ENCODE data around the gene COL5A1.

COL5A1 gene

DNA sequence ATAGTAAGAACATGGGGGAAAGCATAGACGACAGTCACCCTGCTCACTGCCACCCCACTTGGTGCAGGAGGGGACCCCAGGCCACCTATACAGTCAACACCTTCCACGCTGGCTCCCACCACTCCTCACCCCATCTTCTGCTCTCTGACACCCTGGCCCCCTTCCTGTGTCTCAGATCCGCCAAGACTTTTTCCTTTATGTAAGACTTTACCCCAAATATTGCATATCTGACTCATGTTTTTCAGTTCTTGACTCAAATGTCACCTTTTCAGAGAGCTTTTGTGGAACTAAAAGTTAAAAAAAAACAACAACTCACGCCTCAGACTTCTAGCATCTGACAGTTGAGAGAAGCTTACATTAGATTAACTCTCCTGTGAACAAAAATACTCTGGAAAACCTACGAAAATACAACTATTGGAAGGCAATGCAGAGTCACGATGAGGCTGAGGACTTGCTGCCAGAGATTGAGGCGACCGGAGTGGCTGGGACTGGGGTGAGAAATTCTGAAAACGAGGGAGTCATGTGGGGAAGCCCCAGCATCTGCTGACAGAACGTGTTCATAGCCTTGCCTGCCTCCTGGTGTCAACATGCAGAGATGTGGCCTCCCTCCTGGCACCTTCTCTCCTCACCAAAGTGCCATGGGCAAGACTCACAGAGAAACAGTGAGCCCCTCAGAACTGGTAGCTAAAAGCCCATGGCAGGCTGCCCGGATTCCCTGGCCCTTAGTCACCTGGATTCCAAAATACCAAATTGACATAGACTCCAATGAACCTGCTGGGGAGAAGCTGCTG is 216.6 kb downstream of the COL5A1 start:
- no peak for DNase-seq (ENCODE audit: low spot score)

DNA sequence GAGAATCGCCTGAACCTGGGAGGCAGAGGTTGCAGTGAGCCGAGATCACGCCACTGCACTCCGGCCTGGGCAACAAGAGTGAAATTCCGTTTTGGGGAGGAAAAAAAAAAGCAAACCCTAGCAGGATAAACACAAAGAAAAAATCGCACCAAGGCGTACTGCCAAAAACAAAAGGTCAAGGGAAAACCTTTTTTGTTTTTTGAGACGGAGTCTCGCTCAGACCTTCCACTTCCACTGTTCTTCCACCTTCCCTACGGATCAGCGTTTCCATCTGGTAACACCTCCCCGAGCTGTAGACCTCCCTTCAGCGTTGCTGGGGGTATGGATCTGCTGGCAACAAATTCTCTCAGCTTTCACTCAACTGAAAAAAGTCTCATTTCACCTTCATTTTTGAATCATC is 218.9 kb downstream of the COL5A1 start:
- no peak for DNase-seq (ENCODE audit: low spot score)

DNA sequence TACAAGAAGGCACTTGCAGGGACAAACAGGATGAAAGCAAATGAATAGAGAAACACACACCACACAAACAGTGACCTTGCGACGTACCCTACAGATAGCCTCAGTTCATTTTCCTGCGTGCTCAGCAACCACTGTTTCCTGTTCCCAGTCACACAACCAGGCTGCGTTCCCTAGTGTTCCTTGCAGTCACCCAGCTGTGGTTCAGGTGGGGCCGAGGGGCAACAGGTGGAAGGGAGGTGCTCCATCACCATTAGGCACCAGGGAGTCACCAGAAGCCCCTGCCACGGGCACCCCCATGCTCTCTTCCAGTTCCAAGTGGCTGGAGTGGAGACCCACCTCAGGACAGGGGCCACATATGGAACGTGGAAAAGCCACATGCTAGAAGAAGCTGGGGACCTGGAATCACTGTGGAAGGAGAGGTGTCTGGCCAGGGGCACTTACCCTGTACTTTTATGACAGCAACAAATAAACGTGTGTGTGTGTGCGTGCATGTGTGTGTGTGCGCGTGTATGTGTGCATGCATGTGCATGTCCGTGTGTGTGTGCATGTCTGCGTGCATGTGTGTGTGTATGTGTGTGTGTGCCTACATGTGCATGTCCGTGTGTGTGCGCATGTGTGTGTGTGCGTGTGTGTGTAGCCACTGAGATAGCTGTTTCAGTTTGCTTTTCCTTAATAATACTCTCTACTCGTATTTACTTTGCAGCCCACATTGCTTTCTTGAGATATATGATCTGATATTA is 220.2 kb downstream of the COL5A1 start:
- DNase-seq (ENCODE audit: low spot score), result no peak

DNA sequence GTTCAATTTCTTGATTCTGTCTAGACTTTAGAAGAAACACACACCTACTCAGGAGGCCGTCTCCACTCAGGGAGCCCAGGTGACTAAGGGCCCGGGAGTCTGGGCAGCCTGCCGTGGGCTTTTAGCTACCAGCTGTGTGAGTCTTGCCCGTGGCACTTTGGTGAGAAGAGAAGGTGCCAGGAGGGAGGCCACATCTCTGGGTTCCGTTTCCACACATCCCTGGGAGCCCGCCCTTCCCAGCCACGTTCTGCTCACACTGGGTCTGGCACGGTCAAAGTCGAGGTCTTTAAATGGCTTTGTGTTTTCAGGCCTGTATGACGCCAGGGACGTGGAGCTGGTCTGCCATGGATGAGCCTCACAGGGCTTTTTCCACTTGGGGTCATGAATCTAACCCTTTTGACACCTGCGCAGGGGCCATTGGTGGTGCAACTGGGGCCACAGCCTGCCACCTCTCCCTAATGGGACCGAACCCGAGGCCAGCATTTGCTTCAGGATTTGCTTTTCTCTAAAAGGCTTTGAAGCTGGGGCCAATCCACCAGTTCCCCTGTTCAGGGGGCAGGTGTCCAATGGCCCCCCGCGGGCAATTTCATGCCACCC is 221.8 kb downstream of the COL5A1 start:
- no peak for DNase-seq (ENCODE audit: low spot score)

DNA sequence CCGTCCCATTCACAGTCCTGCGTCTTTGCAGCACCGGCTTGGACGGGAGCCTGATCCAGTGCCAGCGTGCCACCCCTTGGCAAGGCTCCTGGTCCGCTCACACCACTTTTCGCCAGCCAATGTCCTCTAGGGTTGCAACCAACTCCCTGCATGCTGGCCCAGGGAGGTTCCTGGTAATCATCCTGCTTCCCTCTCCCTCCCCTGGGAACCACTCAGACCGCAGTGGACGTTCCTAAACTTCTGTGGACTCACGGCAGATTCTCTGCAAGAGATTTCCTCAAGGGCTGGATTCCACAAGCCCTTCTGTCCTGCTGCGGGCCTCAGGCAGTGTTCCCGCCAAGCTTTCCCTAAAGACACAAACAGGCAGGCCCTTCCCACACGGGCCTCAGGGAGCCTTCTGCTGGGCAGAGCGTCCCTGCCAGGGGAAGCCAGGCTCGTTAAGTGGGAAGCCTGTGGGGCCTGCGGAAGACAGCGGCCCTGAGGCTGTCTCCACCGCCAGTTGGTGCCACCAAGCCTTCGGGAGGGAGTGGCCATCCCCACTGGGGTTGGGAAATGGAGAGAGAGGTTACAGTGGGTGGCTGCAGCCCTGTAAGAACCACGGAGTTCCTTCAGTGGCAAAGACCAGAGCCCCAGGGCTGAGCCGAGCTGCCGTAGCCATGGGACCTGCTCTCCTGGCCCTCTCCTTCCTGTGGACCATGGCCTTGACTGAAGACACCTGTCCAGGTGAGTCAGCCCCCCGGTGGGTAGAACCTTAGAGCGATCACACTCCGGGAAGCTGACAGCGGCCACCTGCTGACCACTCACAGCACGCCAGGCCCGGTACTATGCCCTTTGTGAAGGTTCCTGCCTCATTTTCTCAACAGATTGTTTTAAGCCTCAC is 222.6 kb downstream of the COL5A1 start:
- no peak for DNase-seq (ENCODE audit: low spot score)

DNA sequence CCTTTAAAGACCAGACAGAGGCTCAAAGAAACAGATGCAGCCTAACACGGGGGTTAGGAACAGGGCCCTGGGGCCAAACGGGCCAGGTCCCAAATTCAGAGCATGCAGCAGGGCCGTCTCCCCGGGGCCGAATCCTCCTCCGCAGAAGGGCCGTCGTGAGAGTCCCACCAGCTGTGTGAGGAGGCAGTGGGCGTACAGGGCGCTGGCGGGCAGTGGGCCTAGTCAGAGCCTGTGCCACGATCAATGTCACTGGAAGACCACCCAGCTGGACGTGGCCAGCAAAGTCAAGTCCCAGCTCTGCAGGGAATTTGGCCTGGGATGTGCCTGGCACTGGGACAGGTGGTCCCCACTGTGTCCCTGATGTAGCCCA is 223.2 kb downstream of the COL5A1 start:
- no peak for DNase-seq (ENCODE audit: low spot score)

DNA sequence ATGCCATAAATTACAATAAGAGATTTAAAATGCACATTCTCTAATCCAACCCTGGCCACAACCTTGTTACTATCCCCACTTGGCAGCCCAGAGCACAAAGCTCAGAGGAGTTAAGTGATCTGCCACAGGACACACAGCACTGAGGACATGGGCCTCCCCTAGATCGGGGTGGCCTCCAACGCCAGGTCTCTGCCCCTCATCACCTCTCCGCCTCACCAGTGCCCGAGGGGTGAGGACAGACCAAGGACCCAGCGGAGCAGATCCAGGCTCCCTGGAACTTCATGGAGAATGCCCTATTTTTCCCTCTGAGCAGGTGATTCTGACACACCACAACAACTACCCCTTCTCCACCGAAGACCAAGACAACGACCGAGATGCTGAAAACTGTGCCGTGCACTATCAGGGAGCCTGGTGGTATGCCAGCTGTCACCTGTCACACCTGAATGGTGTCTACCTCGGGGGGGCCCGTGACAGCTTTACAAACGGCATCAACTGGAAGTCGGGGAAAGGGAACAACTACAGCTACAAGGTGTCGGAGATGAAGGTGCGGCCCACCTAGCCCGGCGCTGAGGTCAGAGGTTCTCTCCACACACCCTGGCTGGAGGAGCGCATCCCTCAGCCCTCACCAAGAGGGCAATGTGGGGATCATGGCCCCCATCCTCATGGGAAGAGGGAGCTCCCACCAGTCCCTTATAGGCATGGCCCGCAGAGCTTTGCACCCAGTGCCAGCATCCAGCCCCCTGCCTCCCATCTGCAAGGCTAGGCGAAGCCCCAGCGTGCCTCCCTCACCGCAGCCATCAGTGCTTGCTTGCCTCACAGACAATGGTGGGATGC is 226.5 kb downstream of the COL5A1 start:
- DNase-seq (ENCODE audit: low spot score), result no peak

DNA sequence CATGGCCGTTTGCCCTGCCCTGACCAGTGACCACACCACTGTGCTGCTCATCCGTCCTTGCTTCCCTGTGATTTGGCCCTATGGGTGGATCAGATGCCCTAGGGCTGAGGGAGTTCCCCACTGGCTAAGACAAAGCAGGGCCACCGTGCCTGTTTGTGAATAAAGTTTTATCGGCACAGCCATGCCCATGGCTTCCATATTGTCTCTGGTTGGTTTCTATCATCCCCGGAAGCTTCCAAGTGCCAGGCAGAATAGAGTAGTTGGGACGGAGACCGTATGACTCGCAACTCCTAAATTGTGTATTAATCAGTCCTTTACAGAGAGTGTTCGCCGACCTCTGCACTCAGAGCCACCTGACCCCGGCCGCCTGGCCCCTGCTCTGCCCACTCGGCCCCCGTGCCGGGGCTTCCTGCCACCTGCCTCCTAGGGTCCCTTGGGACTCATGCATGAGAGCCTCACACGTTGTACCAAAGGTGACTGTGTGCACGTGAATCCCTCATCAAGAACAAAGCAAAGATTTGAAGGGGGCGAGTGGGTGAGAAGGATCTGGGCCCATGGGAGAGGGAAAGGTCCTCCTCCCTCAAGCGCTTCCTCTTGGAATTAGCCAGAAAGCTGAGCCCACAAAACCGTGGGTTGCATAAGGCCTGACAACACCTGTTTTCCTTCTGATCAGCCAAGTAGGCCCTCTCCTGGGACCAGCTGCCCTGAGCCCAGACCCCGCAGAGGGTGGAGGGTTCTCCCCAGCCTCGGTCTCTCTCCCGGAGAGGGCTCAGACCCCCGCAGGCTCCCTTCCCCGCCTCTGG is 227.3 kb downstream of the COL5A1 start:
- no peak for DNase-seq (ENCODE audit: low spot score)

DNA sequence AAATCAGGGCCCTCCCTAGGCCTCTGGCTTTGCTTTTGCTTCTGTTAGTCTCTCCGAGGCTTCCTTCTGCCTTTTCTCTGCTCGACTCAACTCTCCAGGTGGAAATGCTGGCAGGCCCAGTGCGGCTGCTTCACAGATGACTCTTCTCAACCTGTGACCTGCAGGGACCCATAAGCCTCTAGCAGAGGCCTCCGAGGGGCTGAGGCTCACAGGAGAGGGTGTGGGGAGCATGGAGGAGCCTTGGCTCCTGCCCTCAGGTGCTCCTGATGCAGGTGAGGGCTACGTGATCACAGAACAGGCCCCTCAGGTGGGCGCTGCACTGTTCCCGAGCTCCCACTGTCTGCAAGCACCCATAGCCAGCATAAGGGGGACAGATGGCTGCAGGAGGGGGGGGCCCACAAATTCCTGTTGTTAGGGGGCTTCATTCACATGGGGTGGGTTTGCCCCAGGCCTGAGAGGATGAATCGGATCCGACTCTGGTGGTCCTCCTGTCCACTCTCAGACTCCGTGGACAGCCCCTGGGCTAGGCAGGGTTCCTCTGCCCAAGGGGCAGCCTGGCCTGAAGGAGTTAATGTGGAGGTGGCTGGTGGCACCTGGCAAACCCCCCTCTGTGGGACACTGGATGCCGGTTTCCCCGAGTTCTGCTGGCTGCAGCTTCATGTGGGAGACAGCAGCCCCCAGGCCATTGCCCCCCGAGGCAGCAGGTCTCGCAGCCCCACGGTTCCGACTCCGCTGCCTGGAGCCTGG is 228.1 kb downstream of the COL5A1 start:
- DNase-seq (ENCODE audit: low spot score), result no peak

DNA sequence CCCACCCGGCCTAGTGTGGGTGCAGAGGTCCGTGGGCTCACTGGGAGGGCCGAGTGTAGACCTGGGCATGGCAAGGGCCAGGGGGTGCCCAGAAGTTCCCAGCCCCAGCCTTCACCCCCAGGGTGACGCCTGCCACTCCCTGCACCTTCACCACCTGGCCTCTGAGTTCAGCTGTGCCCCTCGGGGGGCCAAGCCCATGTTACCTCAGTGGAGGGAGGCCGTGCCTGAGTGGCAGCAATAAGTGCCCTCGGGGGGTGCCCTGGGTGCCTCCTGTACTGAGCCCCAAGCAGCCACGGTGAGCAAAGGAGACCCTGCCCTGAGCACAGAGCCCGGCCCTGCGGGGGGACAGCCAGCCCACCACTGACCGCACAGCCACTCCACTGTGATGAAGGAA is 228.7 kb downstream of the COL5A1 start:
- DNase-seq (ENCODE audit: low spot score), result no peak

DNA sequence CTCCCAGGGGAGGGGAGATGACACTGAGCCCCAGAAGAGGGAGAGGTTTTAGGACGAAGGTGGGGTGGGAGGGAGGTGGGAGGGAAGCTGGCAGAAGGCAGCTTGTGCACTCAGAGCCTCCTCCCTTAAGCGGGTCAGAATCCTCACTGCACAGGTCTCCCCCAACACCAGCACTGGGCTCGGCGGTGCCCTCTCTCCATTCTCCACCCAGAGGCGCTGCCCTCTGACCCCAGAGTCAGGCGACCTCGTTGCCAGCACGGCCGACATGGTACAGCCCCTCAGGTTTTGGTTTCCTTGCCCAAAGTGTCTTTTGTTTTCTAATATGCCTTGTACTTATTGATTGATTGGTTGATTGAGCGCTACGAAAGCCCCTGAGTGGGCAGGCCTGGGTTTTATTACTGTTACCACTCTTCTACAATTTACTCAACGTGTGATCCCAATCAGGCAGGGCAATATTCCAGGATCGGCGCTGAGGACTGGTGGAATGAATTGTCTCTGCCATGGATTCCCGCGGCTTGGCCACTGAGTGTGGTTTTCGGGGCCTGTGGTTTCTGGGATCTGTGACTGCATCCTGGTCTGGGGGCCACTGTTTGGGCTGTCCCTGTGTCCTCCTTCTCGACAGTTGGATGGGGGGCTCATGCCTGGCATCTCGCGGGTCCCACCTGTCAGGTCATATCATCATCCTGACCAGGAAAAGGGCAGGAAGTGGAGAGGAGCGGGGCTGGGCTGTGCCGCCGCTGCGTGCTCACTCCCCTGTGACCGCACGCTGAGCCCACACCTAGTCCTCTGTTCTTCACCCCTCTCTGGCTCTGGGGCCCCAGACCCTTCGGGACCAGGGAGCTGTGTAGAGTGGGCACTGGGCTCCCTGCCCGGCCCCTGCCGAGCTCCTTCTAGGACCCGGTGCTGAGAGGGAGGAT is 229.4 kb downstream of the COL5A1 start:
- no peak for DNase-seq (ENCODE audit: low spot score)

DNA sequence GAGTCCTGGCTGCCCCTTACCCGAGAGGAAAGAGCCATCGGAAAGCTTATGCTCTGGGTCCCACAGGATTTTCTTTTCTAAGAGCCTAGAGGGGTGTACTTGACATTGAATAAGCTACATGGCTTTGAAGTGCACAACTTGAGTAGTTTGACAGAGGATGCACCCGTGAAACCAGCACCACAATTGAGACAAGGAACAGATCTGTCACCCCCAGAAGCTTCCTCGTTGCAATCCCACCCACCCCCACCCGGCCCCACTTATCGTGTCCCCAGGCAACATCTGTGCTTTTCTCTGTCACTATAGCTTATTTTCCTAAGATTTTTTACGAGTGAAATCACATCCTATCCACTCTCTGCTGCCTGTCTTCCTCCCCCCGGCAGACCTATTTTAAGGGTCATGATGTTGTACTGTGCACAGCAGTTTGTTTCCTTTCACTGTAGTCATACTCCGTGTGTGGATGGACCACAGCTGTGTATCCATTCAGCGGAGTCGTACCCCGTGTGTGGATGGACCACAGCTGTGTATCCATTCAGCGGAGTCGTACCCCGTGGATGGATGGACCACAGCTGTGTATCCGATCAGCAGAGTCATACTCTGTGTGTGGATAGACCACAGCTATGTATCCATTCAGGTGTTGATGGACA is 230.2 kb downstream of the COL5A1 start:
- no peak for DNase-seq (ENCODE audit: low spot score)

DNA sequence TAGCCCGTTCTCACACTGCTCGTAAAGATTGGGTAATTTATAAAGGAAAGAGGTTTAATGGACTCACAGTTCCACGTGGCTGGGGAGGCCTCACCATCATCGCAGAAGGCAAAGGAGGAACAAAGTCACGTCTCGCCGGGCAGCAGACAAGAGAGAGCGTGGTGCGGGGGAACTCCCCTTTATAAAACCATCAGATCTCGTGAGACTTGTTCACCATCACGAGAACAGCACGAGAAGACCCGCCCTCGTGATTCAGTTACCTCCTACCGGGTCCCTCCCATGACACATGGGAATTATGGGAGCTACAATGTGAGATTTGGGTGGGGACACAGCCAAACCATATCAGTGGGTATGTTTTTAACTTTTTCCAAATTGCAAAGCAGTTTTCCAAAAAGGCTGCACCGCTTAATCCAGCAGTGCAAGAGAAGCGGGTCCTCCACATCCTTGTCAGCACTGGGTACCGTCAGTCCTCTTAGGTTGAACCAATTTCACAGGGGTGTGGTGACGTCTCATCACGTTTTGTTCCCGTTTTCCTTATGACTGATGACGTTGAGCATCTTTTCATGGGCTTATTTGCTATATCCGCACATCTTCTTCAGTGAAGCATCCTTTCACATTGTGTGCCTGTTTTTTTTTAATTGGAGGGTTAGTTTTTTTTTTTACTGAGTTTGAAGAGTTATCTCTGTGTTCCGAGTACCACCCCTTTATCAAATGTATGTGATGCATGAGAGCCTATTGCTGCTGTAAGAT is 231.1 kb downstream of the COL5A1 start:
- DNase-seq (ENCODE audit: low spot score), result no peak

DNA sequence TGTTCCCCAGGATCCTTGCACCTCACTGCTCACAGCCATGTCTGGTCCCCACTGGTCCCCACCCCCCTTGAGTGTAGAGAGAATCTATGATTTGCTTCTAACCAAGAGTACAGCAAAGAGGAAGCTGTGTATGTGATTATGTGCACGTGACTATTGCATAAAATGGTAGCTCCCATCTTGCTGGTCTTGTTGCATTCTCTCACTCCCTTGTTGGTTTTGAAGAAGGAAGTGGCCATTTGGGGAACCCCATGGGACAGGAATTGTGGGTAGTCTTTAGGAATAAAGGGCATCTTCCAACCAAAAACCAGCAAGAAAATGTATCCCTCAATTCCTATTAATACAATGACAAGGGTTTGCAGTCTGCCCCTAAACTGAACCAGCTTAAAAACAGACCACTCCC is 233.8 kb downstream of the COL5A1 start:
- no peak for DNase-seq (ENCODE audit: low spot score)

DNA sequence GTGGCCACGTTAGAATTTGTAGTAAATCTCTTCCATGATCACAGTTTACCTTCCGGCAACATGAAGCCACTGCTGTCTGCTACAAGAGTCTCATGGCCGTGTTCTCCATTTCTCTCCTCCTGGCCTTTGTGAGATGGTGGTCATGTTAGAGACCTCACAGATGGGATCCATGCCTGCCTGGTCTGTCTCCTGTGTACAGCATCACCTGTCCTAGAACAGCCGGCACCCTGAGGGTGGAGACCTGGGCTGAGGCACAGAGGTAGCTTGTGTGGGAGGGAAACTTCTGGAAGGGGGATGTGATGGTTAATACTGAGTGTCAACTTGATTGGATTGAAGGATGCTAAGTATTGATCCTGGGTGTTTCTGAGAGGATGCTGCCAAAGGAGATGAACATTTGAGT is 235.9 kb downstream of the COL5A1 start:
- no peak for DNase-seq (ENCODE audit: low spot score)

DNA sequence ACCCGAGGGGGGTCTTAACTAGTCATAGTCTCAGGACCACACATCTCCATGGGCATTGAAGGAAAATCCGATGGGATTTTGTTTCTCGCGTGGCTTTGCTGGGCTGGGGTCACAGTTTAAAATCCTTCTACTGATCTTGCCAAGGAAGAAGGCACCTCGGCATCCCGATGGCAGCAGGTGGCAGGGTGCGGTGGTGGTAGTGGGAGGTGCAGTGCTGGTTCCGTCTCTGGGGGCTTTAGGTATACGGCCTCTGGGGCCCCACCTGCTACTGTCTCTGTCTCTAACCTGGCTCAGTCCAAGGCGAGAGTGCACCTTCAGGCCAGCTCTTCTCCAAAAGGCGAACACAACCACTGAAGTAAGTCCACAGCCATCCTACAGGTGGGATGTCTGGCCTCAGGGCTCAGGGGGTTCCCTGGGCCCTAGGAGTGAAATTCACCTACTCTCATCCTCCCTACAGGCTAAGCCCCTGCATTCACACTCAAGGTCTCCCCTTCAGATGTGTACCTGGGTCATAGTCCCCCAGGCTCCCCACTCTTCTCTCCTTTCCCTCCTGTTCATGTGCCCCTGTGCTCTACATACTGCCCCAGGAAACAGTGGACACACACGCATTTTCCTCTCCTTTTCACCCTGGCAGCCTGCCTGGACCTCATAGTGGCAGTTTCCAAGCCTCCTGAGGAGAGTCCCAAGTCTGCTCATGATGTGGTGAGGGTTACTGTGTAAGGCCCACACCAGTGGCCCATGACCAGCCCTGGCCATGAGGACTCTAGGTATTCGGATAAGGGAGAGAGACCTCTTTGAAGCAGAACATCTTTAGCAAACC is 238.3 kb downstream of the COL5A1 start:
- no peak for DNase-seq (ENCODE audit: low spot score)
